Gastrocnemius medialis (tissue), 4 donors: ENCODE measurements around the gene NPRL2. TPM values are rescaled to one million over a fixed set of nuclear protein-coding genes. Genes with fewer than 3 reads are reported as not detected.

Experiments
- ATAC-seq, 2 donors: fragments of 150-250 bp; one replicate each; pipeline ENCODE4 v1.9.1; 2016
- DNase-seq, 2 donors: peaks; one replicate each; pipeline ENCODE4 v3.0.0-alpha.2; 2019
- H3K27ac ChIP-seq, 4 donors: fragments of 200-600 bp; sonication (generic); 1 replicate in 1 of 4; 2 replicates in 3 of 4; pipeline ENCODE4 v1.5.1; 2016 to 2018; ENCODE audit warnings: mild to moderate bottlenecking in 2 of 4, moderate library complexity in 1 of 4
- H3K27me3 ChIP-seq, 3 donors: fragments of 200-600 bp; sonication (generic) in 2 of 3; 1 replicate in 1 of 3; 2 replicates in 2 of 3; pipeline versions ENCODE4 v1.5.1 to v1.6.0; 2016 to 2019; ENCODE audit warnings: mild to moderate bottlenecking in 1 of 3, moderate library complexity in 1 of 3
- H3K36me3 ChIP-seq, 2 donors: fragments of 200-600 bp; sonication (generic) in 1 of 2; one replicate each; pipeline ENCODE4 v1.5.1; 2017 to 2018
- H3K4me1 ChIP-seq, 2 donors: fragments of 200-600 bp; sonication (generic) in 1 of 2; one replicate each; pipeline ENCODE4 v1.5.1; 2016 to 2017; ENCODE audit warnings: mild to moderate bottlenecking in 2 of 2
- H3K4me3 ChIP-seq, 4 donors: fragments of 200-600 bp; sonication (generic) in 3 of 4; 1 replicate in 1 of 4; 2 replicates in 3 of 4; pipeline ENCODE4 v1.5.1; 2016 to 2019; ENCODE audit warnings: mild to moderate bottlenecking in 2 of 4
- H3K9me3 ChIP-seq, 3 donors: fragments of 200-600 bp; sonication (generic) in 2 of 3; 1 replicate in 1 of 3; 2 replicates in 2 of 3; pipeline ENCODE4 v1.5.1; 2016 to 2019
- POLR2A ChIP-seq, 2 donors: fragments of 450-650 bp; IDR thresholded peaks; one replicate each; pipeline ENCODE4 v1.6.1; 2017; ENCODE audit warnings: antibody characterized with exemption in 2 of 2, mild to moderate bottlenecking in 2 of 2, moderate library complexity in 2 of 2
- in situ Hi-C, 4 donors: fragments of 200-750 bp; cut with MboI; loops; one replicate each; pipeline versions ENCODE4 v1.15.0 to v1.8.0; 2017; ENCODE audit warnings: low sequenced_read_pairs in 4 of 4
- intact Hi-C: fragments of 100-400 bp; cut with DNase I; formaldehyde crosslinking; loops from one replicate; pipeline ENCODE4 v1.15.1; 2023; ENCODE audit warnings: low total_unique reads
- total RNA-seq, 4 donors: library from RNA; depleted of rRNA; stranded (reverse); fragments of >200 nt; gene quantifications; one replicate each; pipeline versions ENCODE4 v1.1.0 to v1.2.3, GENCODE V29; 2016
- TF ChIP-seq, protein P1 (sequence below), 5 experiments: fragments of 450-650 bp in 3 of 5; fragments of 200-600 bp in 2 of 5; sonication (generic) in 2 of 5; IDR thresholded peaks in 4 of 5; conservative IDR thresholded peaks in 1 of 5; 1 replicate in 4 of 5; 2 replicates in 1 of 5; pipeline ENCODE4 v1.5.1; 2016 to 2019; ENCODE audit warnings: antibody characterized with exemption in 5 of 5, mild to moderate bottlenecking in 3 of 5, moderate library complexity in 3 of 5

The NPRL2 gene
- total RNA-seq, 4 donors from 2014 or later: 14.1 to 26.2 (median 23.1) TPM

DNA sequence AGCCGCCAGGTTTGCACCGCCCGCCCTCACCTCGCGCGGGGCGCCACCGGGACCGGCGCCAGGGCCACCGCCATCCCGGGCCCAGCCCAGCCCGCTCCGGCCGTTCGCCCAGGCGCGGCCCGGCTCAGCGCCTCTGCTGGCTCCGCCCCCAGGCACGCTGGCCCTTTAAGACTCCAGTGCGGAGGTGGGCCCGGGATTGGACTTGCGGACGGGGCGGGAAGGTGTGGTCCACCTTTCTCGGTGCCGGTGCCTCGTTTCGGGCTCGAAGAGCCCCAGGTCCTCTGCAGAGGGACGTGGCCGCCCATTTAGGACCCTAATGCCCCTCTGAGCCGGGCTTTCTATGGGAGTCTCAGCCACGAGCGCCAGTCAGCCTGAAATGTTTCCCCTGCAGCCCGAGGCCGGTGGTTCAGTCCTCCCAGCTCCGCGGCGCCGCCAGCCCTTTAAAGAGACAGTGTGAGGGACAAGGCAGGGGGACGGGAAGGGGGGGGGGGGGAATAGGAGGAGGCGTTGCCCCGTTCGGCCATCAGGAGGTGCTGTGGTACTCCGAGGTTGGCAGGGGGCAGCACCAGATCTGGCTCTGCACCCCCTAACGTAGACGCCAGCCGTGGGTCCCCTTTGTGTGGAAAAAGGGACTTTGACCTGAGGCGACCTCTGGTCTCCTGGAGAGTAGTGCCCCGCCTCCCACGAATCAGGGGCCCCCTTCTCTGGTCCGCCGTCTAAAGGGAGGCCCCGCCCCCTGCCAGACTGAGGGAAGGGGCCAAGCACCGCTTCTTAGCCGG lies 29.1 kb downstream of the NPRL2 start:
- TF ChIP-seq, protein P1, sequence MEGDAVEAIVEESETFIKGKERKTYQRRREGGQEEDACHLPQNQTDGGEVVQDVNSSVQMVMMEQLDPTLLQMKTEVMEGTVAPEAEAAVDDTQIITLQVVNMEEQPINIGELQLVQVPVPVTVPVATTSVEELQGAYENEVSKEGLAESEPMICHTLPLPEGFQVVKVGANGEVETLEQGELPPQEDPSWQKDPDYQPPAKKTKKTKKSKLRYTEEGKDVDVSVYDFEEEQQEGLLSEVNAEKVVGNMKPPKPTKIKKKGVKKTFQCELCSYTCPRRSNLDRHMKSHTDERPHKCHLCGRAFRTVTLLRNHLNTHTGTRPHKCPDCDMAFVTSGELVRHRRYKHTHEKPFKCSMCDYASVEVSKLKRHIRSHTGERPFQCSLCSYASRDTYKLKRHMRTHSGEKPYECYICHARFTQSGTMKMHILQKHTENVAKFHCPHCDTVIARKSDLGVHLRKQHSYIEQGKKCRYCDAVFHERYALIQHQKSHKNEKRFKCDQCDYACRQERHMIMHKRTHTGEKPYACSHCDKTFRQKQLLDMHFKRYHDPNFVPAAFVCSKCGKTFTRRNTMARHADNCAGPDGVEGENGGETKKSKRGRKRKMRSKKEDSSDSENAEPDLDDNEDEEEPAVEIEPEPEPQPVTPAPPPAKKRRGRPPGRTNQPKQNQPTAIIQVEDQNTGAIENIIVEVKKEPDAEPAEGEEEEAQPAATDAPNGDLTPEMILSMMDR (IDR thresholded peaks at IDR 0.05 in 4 of 5, conservative IDR thresholded peaks at IDR 0.05 in 1 of 5): peak; percentile 44 to 71 (median 59)
- peak in 1 of 2 donors; percentile 75 for TF ChIP-seq POLR2A (IDR thresholded peaks at IDR 0.05)
- peaks cover 54 to 56% of the 10 kb centered on the region in 2 donors for H3K4me1 ChIP-seq
- peak; percentile 88 for ATAC-seq
- intact Hi-C loops: loop anchor here (1.0 to 2.0 kb wide), 2 partner anchors 16 to 21 kb away; no protein-coding TSS in a partner anchor
- DNase-seq: peak; percentile 82 to 88
- no peaks in the 10 kb centered on the region for H3K27me3 ChIP-seq
- peak overlapping the region; percentile 93 to 96 (median 95) for H3K27ac ChIP-seq
- peak overlapping the region; percentile 72 to 85 (median 79) for H3K4me3 ChIP-seq
- no peaks in the 10 kb centered on the region for H3K9me3 ChIP-seq
- in situ Hi-C loops: no loop called here
- H3K36me3 ChIP-seq: peaks cover 0 to 32% of the 10 kb centered on the region in 2 donors

DNA sequence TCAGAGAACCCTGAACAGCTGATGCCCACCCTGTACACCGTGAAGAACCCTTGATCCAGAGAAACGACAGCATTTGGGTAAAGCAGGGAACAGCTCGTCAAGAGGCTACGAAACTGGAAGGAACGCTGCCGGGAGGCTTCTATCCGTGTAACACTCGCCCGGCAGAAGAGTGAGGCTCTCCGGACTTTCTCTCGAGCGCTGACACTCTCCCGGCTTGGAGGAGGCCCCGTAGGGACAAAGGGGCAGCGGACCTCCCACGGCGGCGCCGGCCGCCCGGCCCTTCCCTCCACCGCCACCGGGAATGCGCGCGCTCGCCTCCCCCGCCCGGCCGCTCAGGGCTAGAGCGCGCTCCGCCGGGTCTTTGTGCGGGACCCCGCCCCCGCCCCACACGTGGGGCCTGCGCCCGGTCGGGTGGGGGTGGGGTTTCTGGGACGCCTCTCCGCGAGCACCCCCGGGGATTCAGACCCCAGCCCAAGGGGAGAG lies 29.7 kb downstream of the NPRL2 start:
- intact Hi-C loops (loop anchor here (1.0 to 2.0 kb wide), 2 partner anchors 16 to 20 kb away; no protein-coding TSS in a partner anchor), in situ Hi-C loops (no loop called here)
- ATAC-seq: peak; percentile 69 to 76
- peaks cover 0 to 29% of the 10 kb centered on the region in 2 donors for H3K36me3 ChIP-seq
- H3K4me1 ChIP-seq: peaks cover 53 to 55% of the 10 kb centered on the region in 2 donors
- H3K9me3 ChIP-seq: no peaks in the 10 kb centered on the region
- peak; percentile 66 to 71 for DNase-seq
- H3K27ac ChIP-seq: peak overlapping the region; percentile 93 to 96 (median 95)
- peak in 1 of 2 donors; percentile 75 for TF ChIP-seq POLR2A (IDR thresholded peaks at IDR 0.05)
- TF ChIP-seq, protein P1 (IDR thresholded peaks at IDR 0.05 in 4 of 5, conservative IDR thresholded peaks at IDR 0.05 in 1 of 5): no peak
- H3K27me3 ChIP-seq: no peaks in the 10 kb centered on the region
- peak overlapping the region; percentile 72 to 85 (median 79) for H3K4me3 ChIP-seq

GRCh38 chr3:50319894-50320625 lies 30.5 kb downstream of the NPRL2 start:
- intact Hi-C loops: loop anchor here (2.0 kb wide), 1 partner anchor 19 kb away; no protein-coding TSS in a partner anchor
- in situ Hi-C loops: no loop called here
- ATAC-seq (no peak), DNase-seq (no peak)
- H3K9me3 ChIP-seq: no peaks in the 10 kb centered on the region
- peak overlapping the region; percentile 93 to 96 (median 95) for H3K27ac ChIP-seq
- H3K27me3 ChIP-seq: no peaks in the 10 kb centered on the region
- peak overlapping the region; percentile 72 to 85 (median 79) for H3K4me3 ChIP-seq
- H3K36me3 ChIP-seq: peaks cover 0 to 23% of the 10 kb centered on the region in 2 donors
- TF ChIP-seq, protein P1 (IDR thresholded peaks at IDR 0.05 in 4 of 5, conservative IDR thresholded peaks at IDR 0.05 in 1 of 5): no peak
- no peak for TF ChIP-seq POLR2A (IDR thresholded peaks at IDR 0.05)
- H3K4me1 ChIP-seq: peaks cover 53 to 56% of the 10 kb centered on the region in 2 donors

DNA sequence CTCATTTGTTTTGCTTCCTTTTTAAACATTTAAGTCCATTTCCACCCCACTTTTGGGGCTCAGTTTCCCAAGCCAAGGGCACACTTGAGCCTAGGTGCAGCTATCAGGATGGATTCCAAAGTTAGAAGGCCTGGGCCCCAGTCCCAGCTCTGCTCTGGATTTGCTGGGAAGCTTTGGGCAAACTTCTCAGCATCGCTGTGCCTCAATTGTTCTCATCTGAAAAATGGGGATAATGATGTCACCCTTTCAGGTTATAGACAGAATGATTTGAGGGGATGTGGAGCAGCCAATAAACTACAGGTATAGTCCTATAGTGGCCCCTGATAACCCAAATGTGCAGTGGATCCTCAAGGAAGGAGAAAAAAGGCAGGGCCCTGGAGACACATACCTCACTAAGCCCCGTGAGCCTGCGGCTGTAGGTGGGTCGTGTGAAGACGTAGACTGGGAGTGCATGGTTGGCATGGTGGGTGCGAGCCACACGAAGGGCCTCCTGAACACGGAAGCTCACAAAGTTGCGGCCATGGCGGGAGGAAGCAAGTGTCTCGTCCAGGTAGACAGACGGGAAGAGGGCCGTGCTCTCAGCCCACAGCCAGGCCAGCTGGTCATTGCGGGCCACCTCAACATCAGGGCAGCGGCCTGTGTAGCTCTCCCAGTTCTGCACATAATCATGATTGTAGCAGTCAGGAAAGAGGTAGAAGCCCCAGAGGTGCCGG lies 31.2 kb downstream of the NPRL2 start:
- intact Hi-C loops: no loop called here
- Histone ChIP-seq H3K27me3 (no peaks in the 10 kb centered on the region), H3K4me3 (peak overlapping the region; percentile 26 to 85 (median 76)), H3K4me1 (peaks cover 54 to 58% of the 10 kb centered on the region in 2 donors), H3K27ac (peak overlapping the region; percentile 45 to 96 (median 94)), H3K9me3 (no peaks in the 10 kb centered on the region), H3K36me3 (peaks cover 0 to 23% of the 10 kb centered on the region in 2 donors)
- DNase-seq: no peak
- in situ Hi-C loops: no loop called here
- ATAC-seq: no peak
- TF ChIP-seq POLR2A (IDR thresholded peaks at IDR 0.05): no peak
- TF ChIP-seq, protein P1 (IDR thresholded peaks at IDR 0.05 in 4 of 5, conservative IDR thresholded peaks at IDR 0.05 in 1 of 5): no peak
